K562 (cell line): ENCODE results near the gene PRR35. TPM values are rescaled to one million over a fixed set of nuclear protein-coding genes. Genes with fewer than 3 reads are reported as not detected.

ENCODE experiments used
- ATAC-seq: fragments of 200-7000 bp; cut with Tn5 transposase; 3 replicates; pipeline ENCODE4 v1.9.1; 2020; ENCODE audit warnings: moderate library complexity
- BruUV-seq: library from RNA; stranded (reverse); fragments of 400-500 nt; replicated peaks from 2 replicates; lab custom pipeline; 2021; lab: Mats Ljungman, UMichigan
- CTCF ChIA-PET: fragments of 300-600 bp; formaldehyde crosslinking; extraction: SDS; loops from one replicate; lab custom pipeline; 2021; ENCODE audit warnings: low intra/inter-chr PET ratio; lab: Yijun Ruan, JAX
- POLR2A ChIA-PET: fragments of 300-600, 350-650 bp; sonication (Branson Sonifier 250); formaldehyde crosslinking; extraction: SDS; loops from one replicate; lab custom pipeline; 2021; ENCODE audit warnings: antibody characterized with exemption, inconsistent platforms; lab: Yijun Ruan, JAX
- DNase-seq, 4 experiments: peaks; one replicate each; pipeline versions ENCODE4 v3.0.0 to v3.0.0-alpha.2; 2011 to 2018; ENCODE audit warnings: low spot score in 3 of 4, mixed read lengths in 3 of 4; ENCODE audit errors: extremely low read depth in 1 of 4
- FAIRE-seq: peaks from 2 replicates; lab custom pipeline; 2011; peaks lifted over from hg19 to GRCh38; lab: Jason Lieb, UNC
- H2AFZ ChIP-seq: 2 replicates; pipeline ENCODE4 v1.6.0; 2011; ENCODE audit warnings: low read depth, low read length, control low read depth, inconsistent platforms
- H3K27ac ChIP-seq: fragments of 200-600 bp; 3 replicates; pipeline ENCODE4 v1.8.0; 2011; ENCODE audit warnings: low read depth, mild to moderate bottlenecking, control low read depth, inconsistent platforms, low read length, moderate library complexity, mixed read lengths; ENCODE audit errors: extremely low read depth
- H3K27me3 ChIP-seq, 2 experiments: fragments of 300-600 bp in 1 of 2; 2 replicates in 1 of 2; 3 replicates in 1 of 2; pipeline versions ENCODE4 v1.6.0 to v1.8.0; 2011; ENCODE audit warnings: inconsistent platforms in 2 of 2, low read length in 2 of 2, mild to moderate bottlenecking in 1 of 2, mixed read lengths in 1 of 2, moderate library complexity in 1 of 2; ENCODE audit not compliant: control insufficient read depth in 2 of 2, insufficient read depth in 2 of 2
- H3K36me3 ChIP-seq: fragments of 300-600 bp; 3 replicates; pipeline ENCODE4 v1.8.0; 2011; ENCODE audit warnings: mild to moderate bottlenecking, low read length, inconsistent platforms; ENCODE audit not compliant: control insufficient read depth, insufficient read depth
- H3K4me1 ChIP-seq, 2 experiments: fragments of 200-600 bp in 1 of 2; replicated peaks in 1 of 2; 2 replicates in 1 of 2; 3 replicates in 1 of 2; pipeline versions ENCODE4 v1.5.1 to v1.8.0; 2011; ENCODE audit warnings: inconsistent platforms in 2 of 2, low read length in 2 of 2, mild to moderate bottlenecking in 1 of 2, mixed read lengths in 1 of 2, moderate library complexity in 1 of 2; ENCODE audit not compliant: control insufficient read depth in 2 of 2, insufficient read depth in 2 of 2
- H3K4me2 ChIP-seq: 2 replicates; pipeline ENCODE4 v1.6.1; 2011; ENCODE audit warnings: low read length, control low read depth, inconsistent platforms, mixed read lengths; ENCODE audit not compliant: insufficient read depth
- H3K4me3 ChIP-seq: fragments of 200-600 bp; sonication (generic), shearing (Covaris generic); 2 replicates; pipeline ENCODE4 v1.5.1; 2016; ENCODE audit warnings: control low read depth, inconsistent platforms
- H3K79me2 ChIP-seq: fragments of 200-600 bp; 3 replicates; pipeline ENCODE4 v1.8.0; 2011; ENCODE audit warnings: low read length, inconsistent platforms; ENCODE audit not compliant: control insufficient read depth, insufficient read depth
- H3K9ac ChIP-seq, 2 experiments: 2 replicates each; pipeline versions ENCODE4 v1.6.0 to v1.6.1; 2011; ENCODE audit warnings: low read depth in 2 of 2, low read length in 2 of 2, control low read depth in 1 of 2, inconsistent platforms in 1 of 2, mild to moderate bottlenecking in 1 of 2, mixed read lengths in 1 of 2; ENCODE audit not compliant: insufficient read depth in 1 of 2
- H3K9me1 ChIP-seq: one replicate; pipeline ENCODE4 v1.6.0; 2011; ENCODE audit warnings: inconsistent platforms, mild to moderate bottlenecking, low read length, moderate library complexity; ENCODE audit not compliant: control insufficient read depth, insufficient read depth
- H3K9me3 ChIP-seq: replicated peaks from 2 replicates; pipeline ENCODE4 v1.5.1; 2011; ENCODE audit warnings: low read depth, low read length, inconsistent platforms; ENCODE audit not compliant: control insufficient read depth, insufficient read depth
- H4K20me1 ChIP-seq: replicated peaks from 2 replicates; pipeline ENCODE4 v1.6.1; 2011; ENCODE audit warnings: low read length, inconsistent platforms, mixed read lengths; ENCODE audit not compliant: control insufficient read depth, insufficient read depth
- BDP1 ChIP-seq: IDR thresholded peaks from 3 replicates; pipeline ENCODE4 v1.6.1; 2011; ENCODE audit not compliant: insufficient read length, insufficient read depth
- BRD9 ChIP-seq: fragments of 450-650 bp; IDR thresholded peaks from 2 replicates; pipeline ENCODE4 v1.6.1; 2018; ENCODE audit warnings: low read depth; ENCODE audit not compliant: partially characterized antibody
- E2F3 ChIP-seq: fragments of 250-450 bp; sonication (Bioruptor Pico); IDR thresholded peaks from 2 replicates; pipeline ENCODE4 v1.4.0; 2020; ENCODE audit warnings: mild to moderate bottlenecking
- FOXK2 ChIP-seq, 2 experiments: fragments of 450-650 bp; IDR thresholded peaks in 1 of 2; conservative IDR thresholded peaks in 1 of 2; 2 replicates each; pipeline ENCODE4 v1.6.1; 2016; ENCODE audit warnings: low read depth in 2 of 2, mild to moderate bottlenecking in 1 of 2
- HNRNPL ChIP-seq: fragments of 200-400 bp; formaldehyde crosslinking; IDR thresholded peaks from 2 replicates; pipeline ENCODE4 v1.6.1; 2017; ENCODE audit warnings: low read depth, mild to moderate bottlenecking, low read length
- POLR2G ChIP-seq: fragments of 200-400 bp; formaldehyde crosslinking; IDR thresholded peaks from 2 replicates; pipeline ENCODE4 v1.6.1; 2017; ENCODE audit warnings: low read depth, mild to moderate bottlenecking, antibody characterized with exemption, low read length, moderate library complexity
- RBFOX2 ChIP-seq: fragments of 200-400 bp; formaldehyde crosslinking; IDR thresholded peaks from 2 replicates; pipeline ENCODE4 v1.6.1; 2017; ENCODE audit warnings: low read depth, mild to moderate bottlenecking, low read length, moderate library complexity
- U2AF2 ChIP-seq: fragments of 200-400 bp; formaldehyde crosslinking; optimal IDR thresholded peaks from 2 replicates; pipeline ENCODE3; 2017; ENCODE audit warnings: low read depth, mild to moderate bottlenecking, low read length
- ZFPM2 ChIP-seq: fragments of 250-450 bp; sonication (Bioruptor Pico); IDR thresholded peaks from 2 replicates; pipeline ENCODE4 v1.5.1; 2022; ENCODE audit warnings: mild to moderate bottlenecking
- WGBS: fragments of 100-300 bp; shearing (Covaris generic); methylation state at CpG from one replicate; pipeline ENCODE4 v1.1.6; 2016; ENCODE audit warnings: low coverage, mixed read lengths; ENCODE audit not compliant: insufficient coverage; ENCODE audit errors: missing lambda C conversion rate; 5-methylcytosine and 5-hydroxymethylcytosine counted together
- in situ Hi-C: fragments of 300-500 bp; cut with MboI; formaldehyde crosslinking; loops from 4 replicates; pipeline ENCODE4 v1.15.0; 2018; ENCODE audit warnings: inconsistent platforms, mixed read lengths
- intact Hi-C: fragments of 100-400 bp; cut with micrococcal nuclease; formaldehyde crosslinking; loops from 2 replicates; pipeline ENCODE4 v1.14.2; 2022
- polyA plus RNA-seq, 8 experiments: library from polyadenylated mRNA; depleted of rRNA in 4 of 8; stranded (reverse) in 5 of 8; unstranded in 3 of 8; fragments of >200 nt; fragmentation: Nextera tagmentation in 2 of 8; fragmentation: Illumina TruSeq in 1 of 8; extraction: Ambion mirVana in 2 of 8; extraction: Trizol in 1 of 8; gene quantifications; 2 replicates each; pipeline versions ENCODE4 v1.2.1 to v1.2.3, GENCODE V29; 2011 to 2014; ENCODE audit warnings: inconsistent platforms in 1 of 8, missing spikeins in 1 of 8
- total RNA-seq, 7 experiments: library from RNA; depleted of rRNA in 6 of 7; stranded (reverse); fragments of >200 nt in 6 of 7; fragmentation: Illumina TruSeq in 2 of 7; extraction: Trizol in 2 of 7; gene quantifications; 2 replicates each; pipeline versions ENCODE4 v1.2.1 to v1.2.3, GENCODE V29; 2011 to 2021; ENCODE audit warnings: low replicate concordance in 1 of 7

The PRR35 gene
- total and polyA plus RNA-seq, 9 of the 15 experiments (the other 6 are each of a cell fraction or from before 2014, with no cell fraction given): 0.17 to 0.45 (median 0.21) TPM; not detected in 5

GRCh38 chr16:533391-534123 lies 26.6 kb upstream of the PRR35 start:
- FAIRE-seq (no peak), DNase-seq (no peak), ATAC-seq (no peak)
- CTCF ChIA-PET: no interaction called here
- intact Hi-C loops (no loop called here), in situ Hi-C loops (no loop called here)
- peak overlapping the region in 1 of 2 experiments; percentile 55; a peak in 1 of 4 replicates for H3K9ac ChIP-seq
- H3K79me2 ChIP-seq: peaks cover 96% of the 10 kb centered on the region
- WGBS: 81% methylated on average over 27 of the region's 30 CpGs
- TF ChIP-seq BDP1: no peak
- TF ChIP-seq FOXK2 (conservative IDR thresholded peaks at IDR 0.05 in 1 of 2, IDR thresholded peaks at IDR 0.05 in 1 of 2; ENCODE audit: low read depth in 2 of 2): no peak
- TF ChIP-seq ZFPM2 (CRISPR knock-in tag): no peak
- TF ChIP-seq RBFOX2: peak; percentile 42; the same call in 1 of the 2 replicates
- TF ChIP-seq BRD9: no peak
- peak; percentile 39; the same call in 1 of the 2 replicates for TF ChIP-seq HNRNPL
- TF ChIP-seq U2AF2: no peak
- peak; percentile 39 for TF ChIP-seq POLR2G
- TF ChIP-seq E2F3: no peak
- peaks cover 12 to 82% of the 10 kb centered on the region in 2 experiments for H3K4me1 ChIP-seq
- H4K20me1 ChIP-seq: peaks cover 16% of the 10 kb centered on the region
- peaks cover 15% of the 10 kb centered on the region for H3K9me1 ChIP-seq
- no peaks in the 10 kb centered on the region for H3K27me3 ChIP-seq
- H3K4me2 ChIP-seq: no peak overlapping the region
- POLR2A ChIA-PET: interaction anchor here (0.5 to 1.0 kb wide), 2 partner anchors 9 to 142 kb away, joined by 3 to 4 read pairs; partner anchors contain the start of gene RHBDL1
- no peak overlapping the region for H2AFZ ChIP-seq
- no peak overlapping the region for H3K27ac ChIP-seq
- BruUV-seq: no TSS peak
- H3K4me3 ChIP-seq: no peak overlapping the region
- H3K9me3 ChIP-seq: no peaks in the 10 kb centered on the region
- H3K36me3 ChIP-seq: peaks cover 67% of the 10 kb centered on the region; the same call in 1 of the 3 replicates
